Liver (tissue), 9 donors: ENCODE data around the gene IMPA2. TPM values are rescaled to one million over a fixed set of nuclear protein-coding genes. Genes with fewer than 3 reads are reported as not detected.
"Not testable (repeated sequence)": the region's sequence is repeated elsewhere in the genome, so short reads cannot be mapped to it uniquely, and the experiment has no call there.

Experiments
- DNase-seq: peaks from one replicate; pipeline ENCODE4 v3.0.0-alpha.2; 2017; ENCODE audit warnings: low spot score
- H3K27ac ChIP-seq, 2 donors: one replicate each; pipeline ENCODE4 v1.7.0; 2013; ENCODE audit warnings: inconsistent platforms in 2 of 2, low read length in 2 of 2, control low read depth in 1 of 2, low read depth in 1 of 2, mild to moderate bottlenecking in 1 of 2
- H3K27me3 ChIP-seq, 4 donors: one replicate each; pipeline versions ENCODE4 v1.6.1 to v1.7.0; 2013; ENCODE audit warnings: low read length in 3 of 4, inconsistent platforms in 1 of 4, mild to moderate bottlenecking in 1 of 4, moderate library complexity in 1 of 4; ENCODE audit not compliant: control insufficient read depth in 4 of 4, insufficient read depth in 4 of 4
- H3K36me3 ChIP-seq, 4 donors: one replicate each; pipeline versions ENCODE4 v1.6.1 to v1.7.0; 2013; ENCODE audit warnings: low read length in 3 of 4, mild to moderate bottlenecking in 3 of 4, low read depth in 1 of 4, moderate library complexity in 1 of 4; ENCODE audit not compliant: control insufficient read depth in 4 of 4, insufficient read depth in 3 of 4
- H3K4me1 ChIP-seq, 4 donors: one replicate each; pipeline versions ENCODE4 v1.6.1 to v1.7.0; 2013; ENCODE audit warnings: low read length in 3 of 4, mild to moderate bottlenecking in 3 of 4, moderate library complexity in 1 of 4; ENCODE audit not compliant: control insufficient read depth in 4 of 4, insufficient read depth in 4 of 4
- H3K4me3 ChIP-seq, 3 donors: one replicate each; pipeline versions ENCODE4 v1.6.1 to v1.7.0; 2013; ENCODE audit warnings: low read length in 3 of 3, control low read depth in 1 of 3, low read depth in 1 of 3, mild to moderate bottlenecking in 1 of 3
- H3K9ac ChIP-seq, 2 donors: one replicate each; pipeline ENCODE4 v1.7.0; 2013; ENCODE audit warnings: low read length in 2 of 2, mild to moderate bottlenecking in 2 of 2, moderate library complexity in 2 of 2, control low read depth in 1 of 2, low read depth in 1 of 2
- H3K9me3 ChIP-seq, 4 donors: one replicate each; pipeline versions ENCODE4 v1.6.1 to v1.7.0; 2013; ENCODE audit warnings: low read length in 3 of 4; ENCODE audit not compliant: control insufficient read depth in 4 of 4
- EGR1 ChIP-seq, 2 donors: IDR thresholded peaks; 2 replicates each; pipeline ENCODE4 v1.6.1; 2016 to 2018; ENCODE audit warnings: antibody characterized with exemption in 2 of 2, low read depth in 2 of 2
- FOXA1 ChIP-seq: IDR thresholded peaks from 2 replicates; pipeline ENCODE4 v1.6.1; 2016; ENCODE audit warnings: antibody characterized with exemption
- FOXA2 ChIP-seq: IDR thresholded peaks from 2 replicates; pipeline ENCODE4 v1.6.1; 2016; ENCODE audit warnings: antibody characterized with exemption
- GABPA ChIP-seq, 2 donors: IDR thresholded peaks in 1 of 2; conservative IDR thresholded peaks in 1 of 2; 2 replicates each; pipeline ENCODE4 v1.6.1; 2016; ENCODE audit warnings: antibody characterized with exemption in 2 of 2, mild to moderate bottlenecking in 1 of 2, moderate library complexity in 1 of 2
- HNF4A ChIP-seq, 2 donors: conservative IDR thresholded peaks; 2 replicates each; pipeline ENCODE4 v1.6.1; 2016; ENCODE audit warnings: antibody characterized with exemption in 2 of 2, mild to moderate bottlenecking in 2 of 2
- HNF4G ChIP-seq: IDR thresholded peaks from 2 replicates; pipeline ENCODE4 v1.6.1; 2016; ENCODE audit warnings: antibody characterized with exemption
- JUND ChIP-seq, 2 donors: IDR thresholded peaks; 2 replicates each; pipeline ENCODE4 v1.6.1; 2016; ENCODE audit warnings: antibody characterized with exemption in 2 of 2
- MAX ChIP-seq: IDR thresholded peaks from 2 replicates; pipeline ENCODE4 v1.6.1; 2016; ENCODE audit warnings: antibody characterized with exemption
- NR2F2 ChIP-seq: IDR thresholded peaks from 2 replicates; pipeline ENCODE4 v1.6.1; 2016; ENCODE audit warnings: antibody characterized with exemption
- RAD21 ChIP-seq, 2 donors: IDR thresholded peaks; 2 replicates each; pipeline ENCODE4 v1.6.1; 2016; ENCODE audit warnings: antibody characterized with exemption in 2 of 2, mild to moderate bottlenecking in 2 of 2
- RXRA ChIP-seq, 2 donors: IDR thresholded peaks; 2 replicates each; pipeline ENCODE4 v1.6.1; 2017 to 2018; ENCODE audit warnings: antibody characterized with exemption in 2 of 2, mild to moderate bottlenecking in 1 of 2
- SP1 ChIP-seq: IDR thresholded peaks from 2 replicates; pipeline ENCODE4 v1.6.1; 2018; ENCODE audit warnings: antibody characterized with exemption, mild to moderate bottlenecking
- TAF1 ChIP-seq: conservative IDR thresholded peaks from 2 replicates; pipeline ENCODE4 v1.6.1; 2016; ENCODE audit warnings: antibody characterized with exemption, mild to moderate bottlenecking
- YY1 ChIP-seq: IDR thresholded peaks from 2 replicates; pipeline ENCODE4 v1.6.1; 2016; ENCODE audit warnings: antibody characterized with exemption, mild to moderate bottlenecking
- WGBS: extraction: QIAGEN DNeasy Blood & Tissue Kit; methylation state at CpG from one replicate; pipeline ENCODE4 v1.1.7; 2013; 5-methylcytosine and 5-hydroxymethylcytosine counted together
- polyA plus RNA-seq, 2 donors: library from polyadenylated mRNA; stranded (reverse) in 1 of 2; unstranded in 1 of 2; fragments of 200-250 nt in 1 of 2; fragments of >200 nt in 1 of 2; fragmentation: Nextera tagmentation in 1 of 2; extraction: Ambion mirVana in 1 of 2; gene quantifications; one replicate each; pipeline versions ENCODE4 v1.2.1 to v1.2.3, GENCODE V29; 2013 to 2015
- total RNA-seq, 2 donors: library from RNA; depleted of rRNA; stranded (reverse); fragments of >200 nt; gene quantifications; one replicate each; pipeline ENCODE4 v1.2.3, GENCODE V29; 2014
- TF ChIP-seq, protein P1 (sequence below): IDR thresholded peaks from 2 replicates; pipeline ENCODE4 v1.6.1; 2016; ENCODE audit warnings: antibody characterized with exemption
- TF ChIP-seq, protein P2 (sequence below): fragments of 150-350 bp; IDR thresholded peaks from 2 replicates; pipeline ENCODE4 v1.5.1; 2017; ENCODE audit warnings: improper control_type of control experiment, low read depth, low read length; ENCODE audit not compliant: missing input control
- TF ChIP-seq, protein P3 (sequence below): IDR thresholded peaks from 2 replicates; pipeline ENCODE4 v1.6.1; 2016; ENCODE audit warnings: antibody characterized with exemption
- donor health status: healthy.
- donor health status: healthy.
- donor health status: healthy.
- donor health status: healthy.
- donor health status: healthy.

Gene IMPA2
- total and polyA plus RNA-seq, 4 donors, result 27.5 to 55.8 (median 48.2) TPM

DNA sequence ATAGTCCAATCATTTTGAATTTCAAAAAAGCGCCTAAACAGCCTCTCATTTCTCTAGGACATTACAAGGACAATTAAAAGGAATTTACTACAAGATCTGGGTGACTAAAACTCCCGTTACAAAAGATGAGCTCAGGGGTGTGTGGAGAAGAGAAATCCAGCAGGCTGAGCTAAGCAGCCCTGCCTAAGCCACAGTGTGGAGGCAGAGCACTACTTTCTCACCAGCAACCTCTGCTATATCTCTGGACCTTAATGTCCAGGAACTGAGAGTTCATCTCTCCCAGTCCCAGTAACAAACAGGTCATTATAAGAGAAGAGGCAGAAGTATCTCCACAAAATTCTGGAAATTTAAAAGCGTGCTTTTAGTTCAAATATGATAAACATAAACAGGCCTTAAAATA lies 93.4 kb downstream of the IMPA2 start:
- H3K9ac ChIP-seq, result no peak overlapping the region
- H3K9me3 ChIP-seq, result no peaks in the 10 kb centered on the region
- no peaks in the 10 kb centered on the region for H3K4me1 ChIP-seq
- H3K36me3 ChIP-seq, result no peaks in the 10 kb centered on the region
- TF ChIP-seq FOXA2 (no peak), RAD21 (IDR thresholded peaks at IDR 0.05) (peak; percentile 8)
- no peak for DNase-seq
- 92% methylated on average over 3 of the region's 3 CpGs for WGBS
- no peaks in the 10 kb centered on the region for H3K27me3 ChIP-seq
- no peak overlapping the region for H3K4me3 ChIP-seq
- H3K27ac ChIP-seq, result no peak overlapping the region

GRCh38 chr18:12076424-12077140 lies 95.3 kb downstream of the IMPA2 start:
- Histone ChIP-seq H3K4me3 (peak overlapping the region in 1 of 3 donors; percentile 36), H3K4me1 (no peaks in the 10 kb centered on the region), H3K27me3 (no peaks in the 10 kb centered on the region), H3K9me3 (no peaks in the 10 kb centered on the region), H3K9ac (no peak overlapping the region), H3K27ac (no peak overlapping the region), H3K36me3 (no peaks in the 10 kb centered on the region)
- WGBS, result 35% methylated on average over 59 of the region's 59 CpGs
- no peak for DNase-seq
- TF ChIP-seq FOXA1, result no peak
- no peak for TF ChIP-seq FOXA2
- TF ChIP-seq SP1, result no peak
- no peak for TF ChIP-seq HNF4A (conservative IDR thresholded peaks at IDR 0.05)
- TF ChIP-seq GABPA (IDR thresholded peaks at IDR 0.05 in 1 of 2, conservative IDR thresholded peaks at IDR 0.05 in 1 of 2), result no peak
- TF ChIP-seq RXRA (IDR thresholded peaks at IDR 0.05), result no peak
- TF ChIP-seq MAX, result no peak
- no peak for TF ChIP-seq YY1

DNA sequence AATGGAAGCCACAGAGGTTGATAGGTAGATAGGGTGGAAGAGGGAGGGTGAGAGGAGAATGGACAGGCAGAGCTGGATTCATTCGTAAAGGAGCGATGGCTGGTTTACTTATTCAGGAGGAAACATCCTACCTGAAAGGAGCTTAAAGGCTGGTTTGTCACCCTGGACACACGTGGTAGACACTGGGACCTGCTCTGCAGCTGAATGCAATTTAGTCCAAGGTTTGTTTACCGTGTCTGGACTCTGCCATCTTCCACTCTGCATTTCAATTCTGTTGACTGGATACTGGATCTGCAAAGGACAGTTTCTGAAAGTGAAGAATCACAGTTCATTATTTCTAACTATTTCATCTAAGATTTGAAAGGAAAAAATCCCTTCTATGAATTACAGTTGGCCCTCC lies 96.7 kb downstream of the IMPA2 start:
- not testable (repeated sequence) for H3K36me3 ChIP-seq, H3K9me3 ChIP-seq, H3K4me1 ChIP-seq, DNase-seq, H3K27ac ChIP-seq, H3K27me3 ChIP-seq, H3K4me3 ChIP-seq, H3K9ac ChIP-seq
- WGBS, result 35% methylated on average over 2 of the region's 4 CpGs

GRCh38 chr18:12079491-12080237 lies 98.4 kb downstream of the IMPA2 start:
- no peak overlapping the region for H3K27ac ChIP-seq
- no peak for DNase-seq
- H3K36me3 ChIP-seq, result no peaks in the 10 kb centered on the region
- no peak overlapping the region for H3K4me3 ChIP-seq
- no peaks in the 10 kb centered on the region for H3K4me1 ChIP-seq
- WGBS, result 79% methylated on average over 6 of the region's 6 CpGs
- H3K9me3 ChIP-seq, result no peaks in the 10 kb centered on the region
- no peak overlapping the region for H3K9ac ChIP-seq
- no peaks in the 10 kb centered on the region for H3K27me3 ChIP-seq
- TF ChIP-seq FOXA1 (no peak), NR2F2 (no peak), RXRA (IDR thresholded peaks at IDR 0.05) (no peak), JUND (IDR thresholded peaks at IDR 0.05) (no peak), FOXA2 (no peak), MAX (no peak), GABPA (IDR thresholded peaks at IDR 0.05 in 1 of 2, conservative IDR thresholded peaks at IDR 0.05 in 1 of 2) (no peak), SP1 (no peak), EGR1 (IDR thresholded peaks at IDR 0.05; ENCODE audit: low read depth in 2 of 2) (no peak), RAD21 (IDR thresholded peaks at IDR 0.05) (no peak), YY1 (no peak), HNF4A (conservative IDR thresholded peaks at IDR 0.05) (no peak), TAF1 (no peak), HNF4G (no peak)
- TF ChIP-seq, protein P1, sequence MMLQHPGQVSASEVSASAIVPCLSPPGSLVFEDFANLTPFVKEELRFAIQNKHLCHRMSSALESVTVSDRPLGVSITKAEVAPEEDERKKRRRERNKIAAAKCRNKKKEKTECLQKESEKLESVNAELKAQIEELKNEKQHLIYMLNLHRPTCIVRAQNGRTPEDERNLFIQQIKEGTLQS, result no peak
- TF ChIP-seq, protein P2, sequence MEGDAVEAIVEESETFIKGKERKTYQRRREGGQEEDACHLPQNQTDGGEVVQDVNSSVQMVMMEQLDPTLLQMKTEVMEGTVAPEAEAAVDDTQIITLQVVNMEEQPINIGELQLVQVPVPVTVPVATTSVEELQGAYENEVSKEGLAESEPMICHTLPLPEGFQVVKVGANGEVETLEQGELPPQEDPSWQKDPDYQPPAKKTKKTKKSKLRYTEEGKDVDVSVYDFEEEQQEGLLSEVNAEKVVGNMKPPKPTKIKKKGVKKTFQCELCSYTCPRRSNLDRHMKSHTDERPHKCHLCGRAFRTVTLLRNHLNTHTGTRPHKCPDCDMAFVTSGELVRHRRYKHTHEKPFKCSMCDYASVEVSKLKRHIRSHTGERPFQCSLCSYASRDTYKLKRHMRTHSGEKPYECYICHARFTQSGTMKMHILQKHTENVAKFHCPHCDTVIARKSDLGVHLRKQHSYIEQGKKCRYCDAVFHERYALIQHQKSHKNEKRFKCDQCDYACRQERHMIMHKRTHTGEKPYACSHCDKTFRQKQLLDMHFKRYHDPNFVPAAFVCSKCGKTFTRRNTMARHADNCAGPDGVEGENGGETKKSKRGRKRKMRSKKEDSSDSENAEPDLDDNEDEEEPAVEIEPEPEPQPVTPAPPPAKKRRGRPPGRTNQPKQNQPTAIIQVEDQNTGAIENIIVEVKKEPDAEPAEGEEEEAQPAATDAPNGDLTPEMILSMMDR, result no peak
- TF ChIP-seq, protein P3, sequence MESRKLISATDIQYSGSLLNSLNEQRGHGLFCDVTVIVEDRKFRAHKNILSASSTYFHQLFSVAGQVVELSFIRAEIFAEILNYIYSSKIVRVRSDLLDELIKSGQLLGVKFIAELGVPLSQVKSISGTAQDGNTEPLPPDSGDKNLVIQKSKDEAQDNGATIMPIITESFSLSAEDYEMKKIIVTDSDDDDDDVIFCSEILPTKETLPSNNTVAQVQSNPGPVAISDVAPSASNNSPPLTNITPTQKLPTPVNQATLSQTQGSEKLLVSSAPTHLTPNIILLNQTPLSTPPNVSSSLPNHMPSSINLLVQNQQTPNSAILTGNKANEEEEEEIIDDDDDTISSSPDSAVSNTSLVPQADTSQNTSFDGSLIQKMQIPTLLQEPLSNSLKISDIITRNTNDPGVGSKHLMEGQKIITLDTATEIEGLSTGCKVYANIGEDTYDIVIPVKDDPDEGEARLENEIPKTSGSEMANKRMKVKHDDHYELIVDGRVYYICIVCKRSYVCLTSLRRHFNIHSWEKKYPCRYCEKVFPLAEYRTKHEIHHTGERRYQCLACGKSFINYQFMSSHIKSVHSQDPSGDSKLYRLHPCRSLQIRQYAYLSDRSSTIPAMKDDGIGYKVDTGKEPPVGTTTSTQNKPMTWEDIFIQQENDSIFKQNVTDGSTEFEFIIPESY, result no peak
